ENCODE measurements around the gene GPR84. TPM values are rescaled to one million over a fixed set of nuclear protein-coding genes. Genes with fewer than 3 reads are reported as not detected.

The GPR84 gene
- total and polyA plus RNA-seq, 2 of the 13 experiments (the other 11 are each of a cell fraction or from before 2014, with no cell fraction given), result not detected

- TF ChIP-seq TRAFD1 (CRISPR knock-in tag; IDR thresholded peaks at IDR 0.05; ENCODE audit: borderline replicate concordance), result no peak
- no peak for TF ChIP-seq ZMYM3 (CRISPR knock-in tag; IDR thresholded peaks at IDR 0.05)
- TF ChIP-seq E2F5 (CRISPR knock-in tag; conservative IDR thresholded peaks at IDR 0.05), result no peak
- no peak for TF ChIP-seq KDM5B (CRISPR knock-in tag; IDR thresholded peaks at IDR 0.05; ENCODE audit: borderline replicate concordance)
- TF ChIP-seq SRY (CRISPR knock-in tag; IDR thresholded peaks at IDR 0.05), result no peak
- peak; percentile 64 for TF ChIP-seq ZNF292 (CRISPR knock-in tag; IDR thresholded peaks at IDR 0.05; ENCODE audit: borderline replicate concordance, low read depth)
- no peak for TF ChIP-seq ZNF616 (CRISPR knock-in tag; IDR thresholded peaks at IDR 0.05; ENCODE audit: low read depth)
- TF ChIP-seq GABPA (IDR thresholded peaks at IDR 0.05; ENCODE audit: low read depth, low read length), result no peak
- no peak for TF ChIP-seq GABPA (CRISPR knock-in tag; IDR thresholded peaks at IDR 0.05; ENCODE audit: low read depth)
- TF ChIP-seq ATF3 (CRISPR knock-in tag; IDR thresholded peaks at IDR 0.05), result no peak
- TF ChIP-seq ZC3H13 (CRISPR knock-in tag; IDR thresholded peaks at IDR 0.05), result no peak
- TF ChIP-seq MXD4 (CRISPR knock-in tag; IDR thresholded peaks at IDR 0.05), result 0 out of 2 replicates have a peak, but pooled peaks have one; percentile 34
- TF ChIP-seq ZNF232 (CRISPR knock-in tag; IDR thresholded peaks at IDR 0.05; ENCODE audit: borderline replicate concordance), result no peak
- TF ChIP-seq RFX5 (IDR thresholded peaks at IDR 0.05; ENCODE audit: low read depth, low read length), result peak; percentile 85
- no peak for TF ChIP-seq ZNF674 (CRISPR knock-in tag; IDR thresholded peaks at IDR 0.05; ENCODE audit: low read depth)
- TF ChIP-seq ZNF724P (CRISPR knock-in tag; IDR thresholded peaks at IDR 0.05; ENCODE audit: borderline replicate concordance), result no peak; the same call in 1 of the 2 replicates
- no peak for TF ChIP-seq RXRA (CRISPR knock-in tag; IDR thresholded peaks at IDR 0.05)
- no peak for TF ChIP-seq MAFK (conservative IDR thresholded peaks at IDR 0.05 in 1 of 2, IDR thresholded peaks at IDR 0.05 in 1 of 2; ENCODE audit: low read length in 2 of 2)
- peak; percentile 64 for TF ChIP-seq PHF20 (CRISPR knock-in tag; IDR thresholded peaks at IDR 0.05)
- no peak for TF ChIP-seq GRHL1 (CRISPR knock-in tag; conservative IDR thresholded peaks at IDR 0.05)
- no peak; the same call in 1 of the 2 replicates for TF ChIP-seq FOXA3 (CRISPR knock-in tag; IDR thresholded peaks at IDR 0.05)
- no peak for TF ChIP-seq ZNF607 (CRISPR knock-in tag; IDR thresholded peaks at IDR 0.05; ENCODE audit: borderline replicate concordance)
- no peak for TF ChIP-seq ZMYM2 (CRISPR knock-in tag; IDR thresholded peaks at IDR 0.05)
- TF ChIP-seq CSRNP1 (CRISPR knock-in tag; IDR thresholded peaks at IDR 0.05), result no peak
These were observed 5.1 kb downstream of the GPR84 start (continued) for GRCh38 chr12:54358945-54359761.
